NCI-H345 treated with DMSO at 0.1 percent for 48 hours (cell line): Measurements from ENCODE around the gene MRAS.
"Not testable (repeated sequence)": the region's sequence is repeated elsewhere in the genome, so short reads cannot be mapped to it uniquely, and the experiment has no call there.

Experiments used
- DNase-seq: peaks from one replicate; lab custom pipeline; 2025; ENCODE audit not compliant: unreplicated experiment; lab: John Stamatoyannopoulos, UW

MRAS gene

GRCh38 chr3:138442433-138442832 lies 94.1 kb downstream of the MRAS start:
- no peak for DNase-seq

GRCh38 chr3:138443091-138443490 lies 94.7 kb downstream of the MRAS start:
- DNase-seq = no peak

DNA sequence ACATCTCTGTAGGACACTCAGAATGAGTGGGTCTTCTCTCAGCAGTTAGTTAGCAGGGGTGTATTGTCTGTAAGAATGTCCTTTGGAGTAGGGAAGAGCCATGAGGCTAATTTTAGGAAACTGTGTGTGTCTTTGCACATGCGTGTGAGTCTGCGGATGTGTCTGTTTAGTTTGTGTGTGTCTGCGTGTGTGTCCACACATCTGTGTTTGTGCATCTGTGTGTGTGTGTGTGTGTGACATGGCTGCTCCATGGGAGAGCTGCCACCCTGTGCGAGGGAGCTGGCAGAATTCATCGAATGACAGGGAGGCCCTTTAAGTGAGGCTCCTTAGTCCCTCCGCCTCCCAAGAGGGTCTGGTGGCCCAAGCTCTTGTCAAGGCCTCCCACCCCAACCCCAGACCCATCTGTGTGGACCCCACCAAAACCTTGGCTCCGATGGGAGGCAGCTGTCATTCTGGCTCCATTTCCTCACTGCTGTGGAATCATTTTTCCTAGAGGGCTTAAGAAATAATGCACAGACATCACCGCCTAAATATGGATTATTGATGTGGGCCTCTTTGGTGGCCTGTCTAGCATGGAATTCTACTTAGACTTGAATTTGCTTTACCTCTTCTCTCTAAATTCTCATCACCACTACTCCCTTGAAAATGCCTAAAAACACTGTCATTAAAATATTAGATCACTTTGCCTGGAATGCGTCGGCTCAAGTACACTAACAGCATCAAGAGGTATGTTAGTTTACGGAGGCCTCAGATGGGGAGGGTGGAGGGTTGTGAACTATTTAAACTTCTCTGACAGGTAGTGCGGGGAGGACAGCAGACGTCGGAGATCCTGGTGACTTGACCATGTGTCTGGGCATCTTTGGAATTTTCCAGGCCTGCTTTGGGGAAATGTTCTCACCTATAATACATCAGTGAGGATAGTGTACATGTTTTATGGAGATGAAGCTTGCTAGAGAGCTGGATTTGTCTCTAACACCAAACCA lies 95.4 kb downstream of the MRAS start:
- DNase-seq = no peak

GRCh38 chr3:138445236-138445635 lies 96.9 kb downstream of the MRAS start:
- no peak for DNase-seq

- no peak for DNase-seq
Observed at GRCh38 chr3:138445654-138446053, 97.3 kb downstream of the MRAS start.

- no peak for DNase-seq
Observed at GRCh38 chr3:138448631-138449030, 100.3 kb downstream of the MRAS start.

GRCh38 chr3:138449490-138449889 lies 101.1 kb downstream of the MRAS start:
- DNase-seq = no peak

GRCh38 chr3:138450181-138450580 lies 101.8 kb downstream of the MRAS start:
- no peak for DNase-seq

DNA sequence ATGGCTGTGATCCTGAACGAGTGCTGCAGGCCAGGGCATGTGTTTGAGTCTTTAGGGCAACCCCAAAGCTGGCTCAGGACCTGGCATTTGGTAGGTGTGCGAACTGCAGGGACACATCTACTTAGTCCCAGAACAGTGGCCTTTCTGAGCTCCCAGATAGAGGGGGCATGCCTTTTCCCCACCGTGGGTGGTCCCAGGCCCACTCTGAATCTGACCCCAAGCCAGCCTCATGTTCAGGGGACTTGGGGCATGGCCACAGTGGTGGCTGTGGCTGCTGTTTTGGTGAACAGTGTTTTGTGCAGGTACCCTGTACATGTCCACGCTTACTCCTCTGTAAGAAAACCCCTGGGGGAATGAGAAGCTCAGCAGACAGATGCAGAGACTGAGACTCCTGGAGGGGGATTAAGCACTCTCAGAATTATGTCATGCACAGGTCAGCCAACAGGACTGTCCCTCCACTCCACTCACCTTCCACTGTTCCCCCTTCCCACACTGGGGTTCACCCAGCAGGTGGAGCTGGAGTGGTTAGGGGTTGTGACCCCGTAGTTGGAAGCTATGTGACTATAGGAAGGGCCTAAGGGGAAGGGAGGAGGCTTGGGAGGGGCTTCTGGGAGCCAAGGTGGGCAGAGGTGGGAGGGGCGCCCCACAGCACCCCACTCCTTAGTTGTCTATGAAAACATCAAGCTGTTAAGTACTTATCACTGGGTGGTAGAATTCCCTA lies 102.5 kb downstream of the MRAS start:
- no peak for DNase-seq

GRCh38 chr3:138451595-138452162 lies 103.3 kb downstream of the MRAS start:
- no peak for DNase-seq

DNA sequence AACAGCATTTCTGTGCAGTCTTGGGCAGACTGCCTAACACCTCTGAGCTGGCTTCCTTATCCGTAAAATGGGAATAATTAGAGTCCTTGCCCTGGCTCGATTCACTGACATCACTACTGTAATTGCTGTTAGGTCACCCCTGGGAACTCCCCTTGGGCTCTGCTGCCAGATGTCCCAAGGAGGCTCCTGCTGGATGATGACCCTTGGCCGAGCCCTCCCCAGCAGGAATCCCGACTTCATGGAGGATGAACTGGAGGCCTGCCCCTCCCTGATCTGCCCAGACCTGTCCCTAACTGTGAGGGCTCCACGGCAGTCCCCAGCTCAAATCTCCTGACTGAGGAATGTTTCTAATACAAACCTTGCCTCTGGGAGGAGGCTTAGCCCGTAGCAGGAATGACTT lies 104.1 kb downstream of the MRAS start:
- DNase-seq = no peak

DNA sequence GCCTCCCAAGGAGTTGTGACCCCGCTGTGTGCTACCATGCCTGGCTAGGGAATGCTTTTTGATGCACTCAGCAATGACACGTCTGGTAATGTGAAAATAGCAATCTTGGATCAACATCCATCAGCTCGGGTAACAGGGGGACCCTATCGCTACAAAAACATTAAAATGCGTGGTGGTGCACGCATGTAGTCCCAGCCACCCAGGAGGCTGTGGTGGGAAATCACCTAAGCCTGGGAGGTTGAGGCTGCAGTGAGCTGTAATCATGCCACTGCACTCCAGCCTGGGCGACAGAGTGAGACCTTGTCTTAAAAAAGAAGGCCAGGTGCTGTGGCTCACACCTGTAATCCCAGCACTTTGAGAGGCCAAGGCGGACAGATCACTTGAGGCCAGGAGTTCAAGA lies 105.6 kb downstream of the MRAS start:
- DNase-seq = not testable (repeated sequence)
